H1 (cell line): ENCODE data around the gene ALX1. TPM values are rescaled to one million over a fixed set of nuclear protein-coding genes. Genes with fewer than 3 reads are reported as not detected.
A peak's percentile ranks its signal among the peaks of the same experiment; 100 is the strongest.

Experiments
- CHD7 ChIP-seq: fragments of 300-600 bp; sonication (generic); IDR thresholded peaks from 2 replicates; pipeline ENCODE4 v1.7.1; 2012; ENCODE audit warnings: low read length, moderate library complexity, mild to moderate bottlenecking, inconsistent platforms; ENCODE audit not compliant: insufficient replicate concordance
- GTF2F1 ChIP-seq: IDR thresholded peaks from 2 replicates; pipeline ENCODE4 v1.6.1; 2012; ENCODE audit warnings: low read depth, low read length, improper control_type of control experiment, borderline replicate concordance
- KDM4A ChIP-seq: IDR thresholded peaks from one replicate; pipeline ENCODE4 v1.7.1; 2012; ENCODE audit warnings: low read depth, mild to moderate bottlenecking, moderate library complexity, low read length, inconsistent platforms; ENCODE audit not compliant: severe bottlenecking
- MAFK ChIP-seq: IDR thresholded peaks from 2 replicates; pipeline ENCODE4 v1.6.1; 2012; ENCODE audit warnings: low read depth, mild to moderate bottlenecking, improper control_type of control experiment, low read length
- POLR2A ChIP-seq, 2 experiments: IDR thresholded peaks; 1 replicate in 1 of 2; 2 replicates in 1 of 2; pipeline ENCODE4 v1.6.1; 2011; ENCODE audit warnings: low read depth in 2 of 2, low read length in 2 of 2, mild to moderate bottlenecking in 2 of 2; ENCODE audit errors: control extremely low read depth in 1 of 2
- RNF2 ChIP-seq: fragments of 200-900, 300-1000 bp; sonication (generic); IDR thresholded peaks from 2 replicates; pipeline ENCODE4 v1.7.1; 2016; ENCODE audit warnings: borderline replicate concordance, low read depth, mild to moderate bottlenecking, antibody characterized with exemption, low read length; ENCODE audit not compliant: poor library complexity, severe bottlenecking; ENCODE audit errors: missing control alignments
- RXRA ChIP-seq: IDR thresholded peaks from 2 replicates; pipeline ENCODE4 v1.6.1; 2011; ENCODE audit warnings: low read depth, mild to moderate bottlenecking, low read length, moderate library complexity; ENCODE audit not compliant: insufficient read depth
- SP4 ChIP-seq: IDR thresholded peaks from 2 replicates; pipeline ENCODE4 v1.6.1; 2012; ENCODE audit warnings: low read length, inconsistent platforms
- TAF1 ChIP-seq: IDR thresholded peaks from 2 replicates; pipeline ENCODE4 v1.6.1; 2011; ENCODE audit warnings: mild to moderate bottlenecking, low read depth, low read length
- TCF12 ChIP-seq: IDR thresholded peaks from 2 replicates; pipeline ENCODE4 v1.6.1; 2011; ENCODE audit warnings: low read depth, mild to moderate bottlenecking, low read length
- polyA plus RNA-seq, 7 experiments: library from polyadenylated mRNA; depleted of rRNA in 3 of 7; stranded (reverse) in 5 of 7; unstranded in 2 of 7; fragments of >200 nt in 5 of 7; fragments of 200-250 nt in 2 of 7; gene quantifications; 1 replicate in 5 of 7; 2 replicates in 1 of 7; 4 replicates in 1 of 7; pipeline versions ENCODE4 v1.2.1 to v1.2.3, GENCODE V29; 2011 to 2013; ENCODE audit warnings: missing spikeins in 2 of 7, mixed read lengths in 2 of 7
- total RNA-seq: library from RNA; stranded (reverse); fragmentation: NEBNext Ultra II Directional; extraction: Animal tissue kit (Norgen Biotek cat#: 25700); gene quantifications from 2 replicates; pipeline ENCODE4 v1.2.1, GENCODE V29; 2021

ALX1 gene
- total and polyA plus RNA-seq, 2 of the 8 experiments (the other 6 are each of a cell fraction or from before 2014, with no cell fraction given): 0.41 to 0.73 TPM

- TF ChIP-seq CHD7 (no peak), RNF2 (peak; percentile 48), TCF12 (no peak), POLR2A (IDR thresholded peaks at IDR 0.05; ENCODE audit: control extremely low read depth in 1 of 2, low read depth in 2 of 2, low read length in 2 of 2) (peak in 1 of 2 experiments; percentile 44; a peak in 1 of 3 replicates), MAFK (no peak), SP4 (peak; percentile 45; the same call in 1 of the 2 replicates), KDM4A (peak; percentile 98), GTF2F1 (no peak), TAF1 (no peak), RXRA (no peak)
Measured at GRCh38 chr12:85280165-85280983, at the start of gene ALX1 (continued).
